ENCODE results near the gene PLEKHA8. TPM values are rescaled to one million over a fixed set of nuclear protein-coding genes. Genes with fewer than 3 reads are reported as not detected.

Gene PLEKHA8
- total RNA-seq, 1 experiment from 2014 or later = 23.0 TPM

DNA sequence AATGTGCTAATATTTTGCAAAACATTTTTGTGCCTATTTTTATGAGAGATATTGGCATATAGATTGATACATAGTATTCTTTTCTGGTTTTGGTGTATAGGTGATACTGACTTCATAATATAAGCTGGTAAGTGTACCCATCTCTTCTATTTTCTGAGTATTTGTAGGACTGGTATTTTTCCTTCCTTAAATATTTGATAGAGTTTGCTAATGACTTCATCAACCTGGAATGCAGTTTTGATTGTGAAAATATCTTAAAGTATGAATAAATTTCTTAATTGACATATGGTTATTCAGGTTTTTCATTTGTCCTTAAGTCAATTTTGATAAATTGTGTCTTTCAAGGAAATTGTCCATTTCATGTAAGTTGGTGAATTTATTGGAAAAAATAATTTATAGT is 32.6 kb upstream of the PLEKHA8 start:
- intact Hi-C loops (cut with micrococcal nuclease; ENCODE audit: unreplicated experiment) = no loop called here
- peaks cover 13% of the 10 kb centered on the region for H3K36me3 ChIP-seq (ENCODE audit: low read depth)
- H3K9me3 ChIP-seq (ENCODE audit: insufficient read depth, low read depth) = peaks cover 32% of the 10 kb centered on the region
- H3K4me2 ChIP-seq = no peak overlapping the region
- no peaks in the 10 kb centered on the region for H3K27me3 ChIP-seq (ENCODE audit: insufficient read depth, low read depth)
- no peak for TF ChIP-seq EZH2 (IDR thresholded peaks at IDR 0.05; ENCODE audit: low read depth)
- TF ChIP-seq, protein P1, sequence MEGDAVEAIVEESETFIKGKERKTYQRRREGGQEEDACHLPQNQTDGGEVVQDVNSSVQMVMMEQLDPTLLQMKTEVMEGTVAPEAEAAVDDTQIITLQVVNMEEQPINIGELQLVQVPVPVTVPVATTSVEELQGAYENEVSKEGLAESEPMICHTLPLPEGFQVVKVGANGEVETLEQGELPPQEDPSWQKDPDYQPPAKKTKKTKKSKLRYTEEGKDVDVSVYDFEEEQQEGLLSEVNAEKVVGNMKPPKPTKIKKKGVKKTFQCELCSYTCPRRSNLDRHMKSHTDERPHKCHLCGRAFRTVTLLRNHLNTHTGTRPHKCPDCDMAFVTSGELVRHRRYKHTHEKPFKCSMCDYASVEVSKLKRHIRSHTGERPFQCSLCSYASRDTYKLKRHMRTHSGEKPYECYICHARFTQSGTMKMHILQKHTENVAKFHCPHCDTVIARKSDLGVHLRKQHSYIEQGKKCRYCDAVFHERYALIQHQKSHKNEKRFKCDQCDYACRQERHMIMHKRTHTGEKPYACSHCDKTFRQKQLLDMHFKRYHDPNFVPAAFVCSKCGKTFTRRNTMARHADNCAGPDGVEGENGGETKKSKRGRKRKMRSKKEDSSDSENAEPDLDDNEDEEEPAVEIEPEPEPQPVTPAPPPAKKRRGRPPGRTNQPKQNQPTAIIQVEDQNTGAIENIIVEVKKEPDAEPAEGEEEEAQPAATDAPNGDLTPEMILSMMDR (conservative IDR thresholded peaks at IDR 0.05) = no peak
- DNase-seq = peak in 1 of 2 experiments; percentile 74
- ChIA-PET CTCF (no interaction called here), POLR2A (ENCODE audit: unreplicated experiment) (no interaction called here)
- H4K20me1 ChIP-seq (ENCODE audit: insufficient read depth) = no peaks in the 10 kb centered on the region
- H3K79me2 ChIP-seq (ENCODE audit: low read depth) = no peaks in the 10 kb centered on the region
- peaks cover 5% of the 10 kb centered on the region for H3F3A ChIP-seq (ENCODE audit: insufficient read depth, low read depth)
- no TSS peak for BruUV-seq (replicated peaks)
- H3K9me2 ChIP-seq (ENCODE audit: insufficient read depth) = no peaks in the 10 kb centered on the region
- H3K27ac ChIP-seq = no peak overlapping the region
- no peak overlapping the region for H2AFZ ChIP-seq
- peaks cover 15% of the 10 kb centered on the region for H3K4me1 ChIP-seq (replicated peaks; ENCODE audit: insufficient read depth)
- H3K4me3 ChIP-seq = no peak overlapping the region

DNA sequence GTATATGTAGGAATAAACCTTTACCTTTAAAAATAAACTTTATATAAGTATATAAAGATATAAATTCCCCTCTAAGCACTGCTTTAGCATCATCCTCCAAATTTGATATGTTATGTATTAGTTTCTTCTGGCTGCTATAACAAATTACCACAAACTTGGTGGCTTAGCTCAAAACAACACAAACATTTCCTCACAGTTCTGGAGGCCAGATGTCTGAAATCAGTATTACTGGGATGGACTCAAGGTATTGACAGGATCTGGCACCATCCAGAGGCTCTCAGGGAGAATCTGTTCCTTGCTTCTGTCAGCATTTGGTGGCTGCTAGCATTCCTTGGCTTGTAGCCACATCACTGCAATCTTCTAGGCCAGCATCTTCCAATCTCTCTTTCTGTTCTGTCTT is 31.9 kb upstream of the PLEKHA8 start:
- Histone ChIP-seq H3K27me3 (ENCODE audit: insufficient read depth, low read depth) (no peaks in the 10 kb centered on the region), H3K36me3 (ENCODE audit: low read depth) (peaks cover 13% of the 10 kb centered on the region), H4K20me1 (ENCODE audit: insufficient read depth) (no peaks in the 10 kb centered on the region), H3K9me2 (ENCODE audit: insufficient read depth) (no peaks in the 10 kb centered on the region), H3K4me3 (no peak overlapping the region), H3K27ac (no peak overlapping the region), H3K4me2 (no peak overlapping the region), H3K4me1 (replicated peaks; ENCODE audit: insufficient read depth) (peaks cover 12% of the 10 kb centered on the region), H2AFZ (no peak overlapping the region), H3F3A (ENCODE audit: insufficient read depth, low read depth) (no peaks in the 10 kb centered on the region; the same call in 1 of the 2 replicates), H3K79me2 (ENCODE audit: low read depth) (no peaks in the 10 kb centered on the region), H3K9me3 (ENCODE audit: insufficient read depth, low read depth) (peaks cover 32% of the 10 kb centered on the region)
- intact Hi-C loops (cut with micrococcal nuclease; ENCODE audit: unreplicated experiment) = no loop called here
- POLR2A ChIA-PET (ENCODE audit: unreplicated experiment) = no interaction called here
- no TSS peak for BruUV-seq (replicated peaks)
- CTCF ChIA-PET = no interaction called here
- TF ChIP-seq EZH2 (IDR thresholded peaks at IDR 0.05; ENCODE audit: low read depth) = no peak
- DNase-seq = no peak

- H3K79me2 ChIP-seq (ENCODE audit: low read depth) = no peaks in the 10 kb centered on the region
- H3K9me3 ChIP-seq (ENCODE audit: insufficient read depth, low read depth) = peaks cover 22% of the 10 kb centered on the region
- H3K27me3 ChIP-seq (ENCODE audit: insufficient read depth, low read depth) = no peaks in the 10 kb centered on the region
- DNase-seq = no peak
- intact Hi-C loops (cut with micrococcal nuclease; ENCODE audit: unreplicated experiment) = no loop called here
- no peak overlapping the region for H3K4me3 ChIP-seq
- no peak overlapping the region for H3K27ac ChIP-seq
- POLR2A ChIA-PET (ENCODE audit: unreplicated experiment) = no interaction called here
- BruUV-seq (replicated peaks) = no TSS peak
- CTCF ChIA-PET = no interaction called here
- H3K4me2 ChIP-seq = no peak overlapping the region
- no peak overlapping the region for H2AFZ ChIP-seq
- H3K4me1 ChIP-seq (replicated peaks; ENCODE audit: insufficient read depth) = peaks cover 12% of the 10 kb centered on the region
- no peak for TF ChIP-seq EZH2 (IDR thresholded peaks at IDR 0.05; ENCODE audit: low read depth)
- TF ChIP-seq, protein P1 (conservative IDR thresholded peaks at IDR 0.05) = no peak
- no peaks in the 10 kb centered on the region for H4K20me1 ChIP-seq (ENCODE audit: insufficient read depth)
- peaks cover 7% of the 10 kb centered on the region for H3K36me3 ChIP-seq (ENCODE audit: low read depth)
- no peaks in the 10 kb centered on the region for H3K9me2 ChIP-seq (ENCODE audit: insufficient read depth)
- H3F3A ChIP-seq (ENCODE audit: insufficient read depth, low read depth) = no peaks in the 10 kb centered on the region; the same call in 1 of the 2 replicates
Observed at GRCh38 chr7:29998489-29998888, 29.7 kb upstream of the PLEKHA8 start.

DNA sequence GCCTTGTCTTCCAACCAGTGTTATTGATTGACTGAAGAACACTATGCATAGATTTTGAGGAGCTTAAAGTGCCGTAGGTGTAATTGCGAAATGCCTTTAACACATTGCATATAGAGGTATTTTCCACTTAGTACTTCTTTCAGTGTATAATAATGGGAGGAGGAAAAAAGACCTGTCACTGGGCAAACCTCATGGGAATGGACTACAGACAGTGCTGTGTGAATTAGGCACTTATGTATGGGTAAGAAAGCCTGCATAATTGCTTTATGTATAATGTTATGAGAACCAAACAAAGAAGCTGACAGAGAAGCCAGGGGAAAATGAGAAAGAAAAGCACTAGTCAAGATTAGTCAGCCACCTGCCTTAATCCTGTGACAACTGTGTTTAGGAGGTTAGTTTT is 26.2 kb upstream of the PLEKHA8 start:
- H3K27me3 ChIP-seq (ENCODE audit: insufficient read depth, low read depth) = no peaks in the 10 kb centered on the region
- ChIA-PET CTCF (no interaction called here), POLR2A (ENCODE audit: unreplicated experiment) (no interaction called here)
- H3K36me3 ChIP-seq (ENCODE audit: low read depth) = peaks cover under 1% of the 10 kb centered on the region; the same call in 1 of the 2 replicates
- no peak for DNase-seq
- H3K9me2 ChIP-seq (ENCODE audit: insufficient read depth) = no peaks in the 10 kb centered on the region
- H2AFZ ChIP-seq = no peak overlapping the region
- no peaks in the 10 kb centered on the region; the same call in 1 of the 2 replicates for H3F3A ChIP-seq (ENCODE audit: insufficient read depth, low read depth)
- intact Hi-C loops (cut with micrococcal nuclease; ENCODE audit: unreplicated experiment) = no loop called here
- no peak overlapping the region for H3K27ac ChIP-seq
- H3K9me3 ChIP-seq (ENCODE audit: insufficient read depth, low read depth) = peaks cover 4% of the 10 kb centered on the region; the same call in 1 of the 2 replicates
- no peak overlapping the region for H3K4me3 ChIP-seq
- H3K79me2 ChIP-seq (ENCODE audit: low read depth) = no peaks in the 10 kb centered on the region
- TF ChIP-seq EZH2 (IDR thresholded peaks at IDR 0.05; ENCODE audit: low read depth) = no peak
- TF ChIP-seq, protein P1 (conservative IDR thresholded peaks at IDR 0.05) = no peak
- H3K4me1 ChIP-seq (replicated peaks; ENCODE audit: insufficient read depth) = no peaks in the 10 kb centered on the region
- H4K20me1 ChIP-seq (ENCODE audit: insufficient read depth) = no peaks in the 10 kb centered on the region
- BruUV-seq (replicated peaks) = no TSS peak
- no peak overlapping the region for H3K4me2 ChIP-seq

Data from PC-9 (cell line).